GM21528 (cell line): ENCODE measurements around the gene AKAP14.
A peak's percentile ranks its signal among the peaks of the same experiment; 100 is the strongest.
"Not testable (repeated sequence)": the region's sequence is repeated elsewhere in the genome, so short reads cannot be mapped to it uniquely, and the experiment has no call there.

ENCODE experiments used
- ATAC-seq: cut with Tn5 transposase; IDR thresholded peaks from one replicate; pipeline ENCODE4 v1.9.1; 2021; ENCODE audit warnings: mild to moderate bottlenecking, moderate library complexity; ENCODE audit not compliant: unreplicated experiment, low FRiP score

AKAP14 gene

DNA sequence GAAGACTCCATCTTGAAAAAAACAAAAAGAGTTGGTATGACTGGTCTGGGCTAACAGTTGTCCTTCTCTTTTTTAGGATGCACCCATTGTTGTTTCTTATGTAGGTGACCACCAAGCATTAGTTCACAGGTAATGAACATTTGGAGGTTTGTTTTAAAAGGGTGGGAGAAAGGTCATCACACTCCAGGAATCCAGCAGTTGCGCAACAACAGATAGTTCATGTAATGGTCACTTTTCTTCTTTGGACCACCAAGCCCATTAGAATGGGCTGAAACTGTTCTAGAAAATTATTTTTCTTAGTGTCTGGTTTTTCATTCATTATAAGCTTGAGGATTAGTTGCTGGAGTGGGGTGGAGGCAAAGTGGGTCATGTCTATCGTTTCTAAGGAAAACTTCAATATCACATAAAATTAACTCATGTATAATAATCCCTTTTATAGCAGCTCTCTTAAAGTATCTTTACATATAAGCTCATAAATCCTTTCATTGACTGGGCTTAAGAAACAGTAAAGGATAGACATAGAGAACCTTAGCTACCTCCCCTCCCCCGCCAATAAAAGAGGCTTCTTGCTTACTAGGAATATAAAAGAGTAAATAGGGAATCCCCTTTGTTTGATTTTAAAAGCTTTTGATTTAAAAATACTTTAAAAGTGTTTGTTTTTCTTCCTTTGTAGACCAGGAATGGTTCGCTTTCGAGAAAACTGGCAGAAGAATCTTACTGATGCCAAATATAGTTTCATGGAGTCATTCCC, 24.3 kb downstream of the AKAP14 start:
- ATAC-seq, result no peak

GRCh38 chrX:119922391-119922790, 26.7 kb downstream of the AKAP14 start:
- ATAC-seq, result not testable (repeated sequence)

DNA sequence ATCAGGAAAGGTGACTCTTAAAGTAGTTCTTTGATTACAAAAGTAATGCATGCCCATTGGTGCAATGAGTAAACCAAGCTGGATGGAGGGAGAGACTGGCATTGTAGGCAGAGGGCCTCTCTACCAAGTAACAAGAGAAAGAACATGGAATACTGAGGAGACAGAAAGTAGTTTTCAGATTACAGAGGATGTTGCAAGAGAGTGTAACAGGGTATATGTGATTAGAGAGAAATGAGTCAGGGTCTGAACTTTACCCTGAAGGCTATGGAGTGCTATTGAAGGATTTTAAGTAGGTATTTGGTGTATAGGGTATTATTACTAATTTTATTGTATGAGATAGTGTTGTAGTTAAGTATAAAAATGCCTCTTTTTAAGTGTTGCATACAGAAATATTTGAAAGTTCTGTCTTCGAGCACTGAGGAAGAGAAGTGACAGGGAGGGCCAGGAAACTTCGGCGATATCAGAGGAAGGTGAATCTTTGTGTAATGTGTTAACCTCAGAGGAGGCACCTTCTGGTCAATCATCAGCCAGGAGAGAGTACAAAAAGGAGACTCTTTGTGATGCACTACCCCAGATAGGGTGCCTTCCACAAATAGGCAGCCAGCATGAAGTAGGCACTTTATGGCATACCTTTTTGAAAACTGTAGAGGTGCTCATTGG, 39.7 kb downstream of the AKAP14 start:
- no peak for ATAC-seq

DNA sequence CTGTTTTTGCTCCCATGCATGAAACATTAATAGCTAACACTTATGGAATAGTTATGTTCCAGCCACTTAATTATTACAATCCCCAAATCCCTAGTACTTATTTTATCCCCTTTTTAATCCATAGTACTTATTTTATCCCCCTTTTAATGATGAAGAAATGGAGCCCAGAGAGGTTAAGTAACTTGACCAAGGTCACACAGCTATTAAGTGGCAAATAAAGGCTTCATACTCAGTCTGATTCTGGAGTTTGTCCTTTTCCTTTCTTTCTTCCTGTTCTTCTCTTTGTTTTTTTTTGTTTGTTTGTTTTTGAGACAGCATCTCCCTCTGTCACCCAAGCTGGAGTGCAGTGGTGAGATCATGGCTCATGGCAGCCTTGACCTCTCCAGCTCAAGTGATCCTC, 45.6 kb downstream of the AKAP14 start:
- ATAC-seq, result no peak

- ATAC-seq, result no peak
Measured at GRCh38 chrX:119942173-119942819, 46.6 kb downstream of the AKAP14 start.

GRCh38 chrX:119942831-119943184, 47.1 kb downstream of the AKAP14 start:
- ATAC-seq, result peak; percentile 26

DNA sequence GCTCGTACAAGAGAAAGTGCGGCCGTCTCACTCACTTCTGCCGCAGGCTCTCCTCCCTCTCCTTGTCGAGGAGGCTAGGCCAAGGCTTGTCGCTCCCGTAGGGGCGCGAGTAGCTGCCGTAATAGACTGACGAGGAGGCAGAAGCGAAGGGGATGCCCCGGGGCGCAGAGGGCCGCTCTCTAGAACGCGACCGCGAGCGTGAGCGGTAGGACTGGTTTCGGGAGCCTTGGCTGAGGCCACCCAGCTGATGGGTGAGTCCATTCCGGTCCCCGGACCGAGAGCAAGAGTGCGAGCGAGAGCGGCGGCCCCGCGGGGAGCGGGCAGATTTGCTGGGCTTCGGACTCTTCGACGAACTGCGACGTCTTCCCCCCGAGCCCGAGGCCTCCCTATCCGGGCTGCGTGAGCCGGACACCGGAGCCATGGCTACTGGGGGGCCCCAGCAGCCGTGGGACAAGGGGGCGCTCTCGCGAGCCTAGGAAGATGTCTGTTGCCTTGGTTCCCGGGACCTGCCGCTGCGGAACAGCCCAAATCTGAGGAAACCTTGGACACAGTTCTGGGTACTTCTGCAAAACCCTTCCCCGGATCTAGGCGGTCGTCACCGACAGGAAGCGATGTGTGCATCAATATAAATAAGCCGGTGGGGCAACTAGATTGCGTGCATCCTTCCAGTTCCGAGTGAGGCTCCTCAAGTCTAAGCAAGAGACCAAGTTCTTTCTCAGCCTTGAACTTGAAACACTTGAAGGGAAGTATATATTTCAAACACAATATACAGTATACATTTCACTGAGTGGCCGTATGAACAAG, 47.7 kb downstream of the AKAP14 start, which contains the start of gene NKAP:
TSS of gene NKAP (minus strand) at position 567 of the 804 bp plus-strand sequence. CDS start at position 421, 146 bp downstream.
- ATAC-seq, result peak; percentile 85

DNA sequence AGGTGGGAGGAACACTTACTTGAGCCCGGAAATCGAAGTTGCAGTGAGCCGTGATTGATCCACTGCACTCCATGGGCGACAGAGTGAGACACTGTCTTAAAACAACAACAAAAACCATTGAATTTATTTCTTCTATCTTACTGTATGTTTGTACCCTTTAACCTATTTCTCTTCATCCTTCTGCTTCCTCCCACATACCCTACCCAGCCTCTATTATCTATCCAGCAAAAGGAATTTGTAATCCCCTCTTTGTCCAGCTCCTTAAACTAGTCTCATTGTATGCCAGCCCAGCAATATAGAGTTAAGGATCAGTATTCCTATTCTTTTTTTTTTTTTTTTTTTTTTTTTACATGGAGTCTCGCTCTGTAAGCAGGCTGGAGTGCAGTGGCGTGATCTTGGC, 49.8 kb downstream of the AKAP14 start:
- ATAC-seq, result no peak

DNA sequence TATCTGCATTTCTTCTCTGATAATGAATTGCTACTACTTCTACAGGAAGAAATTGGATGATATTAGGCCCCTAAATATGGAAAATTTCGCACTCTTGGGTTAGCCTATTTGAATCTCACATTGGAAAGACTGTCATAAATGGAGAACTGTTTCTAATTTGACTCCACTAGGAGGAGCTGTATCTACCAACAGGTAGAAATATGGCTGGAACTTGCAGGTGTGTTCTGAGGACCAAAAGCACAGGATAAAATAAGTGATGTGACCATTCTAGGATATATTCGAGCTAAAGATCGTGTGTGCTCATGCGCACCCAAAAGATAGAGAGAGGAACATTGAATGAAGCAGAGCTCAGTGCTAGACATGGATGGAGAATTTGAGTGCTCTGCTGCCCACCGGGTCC, 52.7 kb downstream of the AKAP14 start:
- ATAC-seq, result no peak

- no peak for ATAC-seq
Measured at GRCh38 chrX:119954374-119954773, 58.7 kb downstream of the AKAP14 start.

DNA sequence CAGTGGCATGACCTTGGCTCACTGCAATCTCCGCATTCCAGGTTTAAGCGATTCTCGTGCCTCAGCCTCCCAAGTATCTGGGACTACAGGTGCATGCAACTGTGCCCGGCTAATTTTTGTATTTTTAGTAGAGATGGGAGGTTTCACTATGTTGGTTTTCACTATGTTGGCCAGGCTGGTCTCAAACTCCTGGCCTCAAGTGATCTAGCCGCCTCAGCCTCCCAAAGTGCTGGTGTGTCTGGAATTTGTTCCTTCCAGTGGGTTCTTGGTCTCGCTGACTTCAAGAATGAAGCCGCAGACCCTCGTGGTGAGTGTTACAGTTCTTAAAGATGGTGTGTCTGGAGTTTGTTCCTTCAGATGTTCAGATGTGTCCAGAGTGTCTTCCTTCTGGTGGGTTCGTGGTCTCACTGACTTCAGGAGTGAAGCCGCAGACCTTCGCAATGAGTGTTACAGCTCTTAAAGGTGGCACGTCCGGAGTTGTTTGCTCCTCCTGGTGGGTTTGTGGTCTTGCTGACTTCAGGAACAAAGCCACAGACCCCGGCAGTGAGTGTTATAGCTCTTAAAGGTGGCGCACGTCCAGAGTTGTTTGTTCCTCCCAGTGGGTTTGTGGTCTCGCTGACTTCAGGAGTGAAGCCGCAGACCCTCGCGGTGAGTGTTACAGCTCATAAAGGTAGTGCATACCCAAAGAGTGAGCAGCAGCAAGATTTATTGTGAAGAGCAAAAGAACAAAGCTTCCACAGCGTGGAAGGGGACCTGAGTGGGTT, 60.3 kb downstream of the AKAP14 start:
- ATAC-seq, result not testable (repeated sequence)

- ATAC-seq, result no peak
Measured at GRCh38 chrX:119960625-119961024, 64.9 kb downstream of the AKAP14 start.

GRCh38 chrX:119966837-119967236, 71.1 kb downstream of the AKAP14 start:
- ATAC-seq, result not testable (repeated sequence)
